ENCODE results near the gene FAM107A. TPM values are rescaled to one million over a fixed set of nuclear protein-coding genes. Genes with fewer than 3 reads are reported as not detected.

FAM107A gene
- total and polyA plus RNA-seq, 2 of the 13 experiments (the other 11 are each of a cell fraction or from before 2014, with no cell fraction given), result not detected

- TF ChIP-seq CSRNP1 (CRISPR knock-in tag; IDR thresholded peaks at IDR 0.05), result 0 out of 2 replicates have a peak, but pooled peaks have one; percentile 13
- TF ChIP-seq ZBTB39 (CRISPR knock-in tag; IDR thresholded peaks at IDR 0.05), result no peak
- TF ChIP-seq BRF2 (CRISPR knock-in tag; IDR thresholded peaks at IDR 0.05), result no peak
- TF ChIP-seq THAP9 (CRISPR knock-in tag; IDR thresholded peaks at IDR 0.05; ENCODE audit: borderline replicate concordance), result peak; percentile 18; the same call in 1 of the 2 replicates
- no peak for TF ChIP-seq E2F5 (CRISPR knock-in tag; conservative IDR thresholded peaks at IDR 0.05)
- peak; percentile 43 for TF ChIP-seq NFYC (CRISPR knock-in tag; IDR thresholded peaks at IDR 0.05)
- peak; percentile 24; the same call in 1 of the 2 replicates for TF ChIP-seq EEA1 (CRISPR knock-in tag; IDR thresholded peaks at IDR 0.05; ENCODE audit: borderline replicate concordance)
- no peak for TF ChIP-seq ZNF720 (CRISPR knock-in tag; IDR thresholded peaks at IDR 0.05)
- no peak for TF ChIP-seq ZBTB8A (CRISPR knock-in tag; IDR thresholded peaks at IDR 0.05; ENCODE audit: borderline replicate concordance, low read depth)
- TF ChIP-seq NFIC (IDR thresholded peaks at IDR 0.05; ENCODE audit: low read length), result no peak
- TF ChIP-seq YY1 (IDR thresholded peaks at IDR 0.05; ENCODE audit: insufficient read depth, insufficient replicate concordance, low read depth, low read length), result peak; percentile 45
- TF ChIP-seq BCL6 (CRISPR knock-in tag; IDR thresholded peaks at IDR 0.05), result peak; percentile 35
- peak; percentile 32; the same call in 1 of the 2 replicates for TF ChIP-seq NR2C2 (CRISPR knock-in tag; IDR thresholded peaks at IDR 0.05; ENCODE audit: borderline replicate concordance)
- no peak for TF ChIP-seq SATB2 (CRISPR knock-in tag; IDR thresholded peaks at IDR 0.05)
- TF ChIP-seq ZBTB20 (CRISPR knock-in tag; IDR thresholded peaks at IDR 0.05; ENCODE audit: borderline replicate concordance, low read depth), result peak; percentile 63; the same call in 1 of the 2 replicates
- TF ChIP-seq NFRKB (IDR thresholded peaks at IDR 0.05), result no peak
- no peak for TF ChIP-seq ISX (CRISPR knock-in tag; conservative IDR thresholded peaks at IDR 0.05)
- TF ChIP-seq ZNF230 (CRISPR knock-in tag; IDR thresholded peaks at IDR 0.05), result peak; percentile 43; the same call in 1 of the 2 replicates
- no peak for TF ChIP-seq HNRNPLL (IDR thresholded peaks at IDR 0.05; ENCODE audit: low read depth, low read length, poor library complexity, severe bottlenecking)
Observed at GRCh38 chr3:58520403-58521335, 56.5 kb downstream of the FAM107A start (continued).

Data from HepG2 (cell line).